ENCODE results near the gene FAM20B. TPM values are rescaled to one million over a fixed set of nuclear protein-coding genes. Genes with fewer than 3 reads are reported as not detected.

Gene FAM20B
- total RNA-seq, 1 donor from 2014 or later: 33.8 TPM

DNA sequence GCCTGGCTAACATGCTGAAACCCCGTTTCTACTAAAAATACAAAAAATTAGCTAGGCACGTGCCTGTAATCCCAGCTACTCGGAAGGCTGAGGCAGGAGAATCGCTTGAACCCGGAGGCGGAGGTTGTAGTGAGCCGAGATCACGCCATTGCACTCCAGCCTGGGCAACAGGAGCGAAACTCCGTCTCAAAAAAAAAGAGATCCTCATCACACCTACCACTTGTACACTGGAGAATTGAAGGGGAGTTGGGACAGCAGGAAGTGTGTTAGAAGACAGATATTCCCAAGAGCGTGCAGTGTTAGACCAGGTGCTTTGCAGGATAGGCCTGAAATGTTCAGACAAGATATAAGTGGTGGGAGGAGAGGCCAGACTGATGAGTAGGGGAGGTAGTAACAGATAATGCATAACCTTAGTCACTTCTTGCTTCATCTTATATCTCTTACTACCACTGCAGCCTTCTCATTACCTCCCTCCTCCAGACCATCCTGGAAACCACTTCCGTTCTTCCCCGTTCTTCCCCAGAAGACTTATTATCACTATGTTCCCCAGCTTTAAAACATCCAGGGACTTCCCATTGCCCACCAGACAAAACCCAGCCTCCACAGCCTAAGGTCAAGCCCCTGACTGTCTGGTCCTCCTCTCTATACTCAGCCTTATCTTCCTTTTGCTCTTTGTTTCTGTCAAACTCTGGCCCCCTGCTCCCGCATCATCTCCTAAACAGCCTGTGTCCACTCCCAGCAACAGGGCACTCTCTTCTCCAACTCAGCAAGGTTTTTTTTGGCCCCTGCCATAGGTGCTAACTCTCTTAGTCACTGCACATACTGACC is 21.3 kb downstream of the FAM20B start:
- H3K27me3 Mint-ChIP-seq (ENCODE audit: insufficient read depth, low read depth): peaks cover 4% of the 10 kb centered on the region
- Histone ChIP-seq H2AFZ (replicated peaks) (no peak overlapping the region), H3K27ac (no peak overlapping the region), H3K9me3 (ENCODE audit: low read depth) (no peaks in the 10 kb centered on the region), H4K20me1 (ENCODE audit: low read depth) (no peaks in the 10 kb centered on the region), H3K79me2 (ENCODE audit: low read depth) (peaks cover 23% of the 10 kb centered on the region), H3F3A (ENCODE audit: low read depth) (no peaks in the 10 kb centered on the region), H3K9ac (no peak overlapping the region), H3K36me3 (no peaks in the 10 kb centered on the region), H3K4me1 (no peaks in the 10 kb centered on the region), H3K27me3 (no peaks in the 10 kb centered on the region), H3K4me2 (no peak overlapping the region), H3K4me3 (no peak overlapping the region)
- no peak overlapping the region for H3K4me3 Mint-ChIP-seq
- H3K9me3 Mint-ChIP-seq: peaks cover 15% of the 10 kb centered on the region
- H3K4me1 Mint-ChIP-seq: no peaks in the 10 kb centered on the region
- H3K27ac Mint-ChIP-seq: no peak overlapping the region
- TF ChIP-seq EZH2 (IDR thresholded peaks at IDR 0.05): no peak
- TF ChIP-seq EZH2phosphoT487 (IDR thresholded peaks at IDR 0.05): no peak
- DNase-seq (ENCODE audit: low spot score): no peak
- peaks cover 19% of the 10 kb centered on the region for H3K36me3 Mint-ChIP-seq

DNA sequence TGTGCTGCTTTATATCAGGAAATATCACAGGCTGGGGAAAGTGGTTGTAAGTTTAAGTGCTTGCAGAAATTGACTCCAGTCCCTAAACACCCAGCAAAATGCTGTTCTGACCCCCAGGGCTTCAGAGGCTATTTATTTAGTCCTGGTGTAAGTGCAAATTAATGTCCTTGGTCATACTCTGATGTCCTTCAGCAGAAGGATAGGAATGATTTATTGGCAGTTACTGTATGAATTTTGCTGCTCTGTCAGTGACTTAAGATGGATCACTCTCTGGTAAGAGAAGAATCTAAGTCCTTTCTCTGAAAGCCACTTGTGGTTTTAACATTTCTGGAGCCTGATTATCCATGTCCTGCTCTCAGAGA is 21.9 kb downstream of the FAM20B start:
- no peak for DNase-seq (ENCODE audit: low spot score)
- Mint-ChIP-seq H3K27me3 (ENCODE audit: insufficient read depth, low read depth) (peaks cover 2% of the 10 kb centered on the region), H3K4me1 (no peaks in the 10 kb centered on the region), H3K9me3 (peaks cover 12% of the 10 kb centered on the region), H3K4me3 (no peak overlapping the region), H3K36me3 (peaks cover 19% of the 10 kb centered on the region), H3K27ac (no peak overlapping the region)
- Histone ChIP-seq H2AFZ (replicated peaks) (no peak overlapping the region), H3F3A (ENCODE audit: low read depth) (no peaks in the 10 kb centered on the region), H3K9me3 (ENCODE audit: low read depth) (no peaks in the 10 kb centered on the region), H3K4me3 (no peak overlapping the region), H4K20me1 (ENCODE audit: low read depth) (no peaks in the 10 kb centered on the region), H3K9ac (no peak overlapping the region), H3K4me2 (no peak overlapping the region), H3K27ac (no peak overlapping the region), H3K27me3 (no peaks in the 10 kb centered on the region), H3K36me3 (no peaks in the 10 kb centered on the region), H3K79me2 (ENCODE audit: low read depth) (peaks cover 17% of the 10 kb centered on the region), H3K4me1 (no peaks in the 10 kb centered on the region)
- no peak for TF ChIP-seq CTCF (IDR thresholded peaks at IDR 0.05)
- no peak for TF ChIP-seq EZH2 (IDR thresholded peaks at IDR 0.05)
- no peak for TF ChIP-seq EZH2phosphoT487 (IDR thresholded peaks at IDR 0.05)

DNA sequence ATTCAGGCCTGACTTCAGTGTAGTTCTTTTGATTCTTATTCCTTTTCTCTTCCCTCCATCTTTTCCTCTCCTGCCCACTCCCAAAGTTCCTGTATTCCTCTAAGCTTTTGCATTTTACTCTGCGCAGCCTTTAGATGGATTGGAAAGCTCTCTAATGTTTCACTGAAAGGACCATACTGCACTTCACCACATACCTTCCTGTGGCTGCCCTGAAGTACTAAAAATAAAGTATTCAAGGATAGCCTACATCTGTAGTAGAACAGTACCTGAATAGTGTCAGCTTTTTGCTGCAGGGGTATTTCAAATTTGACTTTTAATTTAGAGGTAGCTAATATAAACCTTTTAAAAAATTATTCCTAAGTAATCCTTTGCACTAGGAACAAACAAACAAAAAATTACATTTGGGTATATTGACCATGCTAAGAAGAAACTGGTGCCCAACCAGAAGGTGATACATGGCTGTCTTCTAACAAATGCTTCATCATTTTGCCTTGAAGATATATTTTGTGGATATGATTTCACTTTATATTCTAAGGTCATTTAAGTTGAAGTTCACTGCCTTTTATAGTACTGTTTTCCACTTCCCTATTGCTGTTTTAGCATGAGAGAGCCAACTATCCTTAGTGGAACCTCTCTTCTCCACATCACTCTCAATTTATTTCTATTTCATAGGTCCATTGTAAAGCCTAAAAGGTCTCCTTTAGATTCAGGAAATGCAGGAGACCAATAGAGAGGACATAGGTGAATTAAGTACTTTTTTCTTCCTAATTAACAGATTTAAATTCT is 22.8 kb downstream of the FAM20B start:
- Histone ChIP-seq H3K36me3 (no peaks in the 10 kb centered on the region), H3K9me3 (ENCODE audit: low read depth) (no peaks in the 10 kb centered on the region), H3F3A (ENCODE audit: low read depth) (peaks cover 5% of the 10 kb centered on the region), H4K20me1 (ENCODE audit: low read depth) (no peaks in the 10 kb centered on the region), H3K27me3 (no peaks in the 10 kb centered on the region), H3K4me3 (no peak overlapping the region), H3K27ac (no peak overlapping the region), H3K79me2 (ENCODE audit: low read depth) (peaks cover 17% of the 10 kb centered on the region), H3K9ac (no peak overlapping the region), H3K4me2 (no peak overlapping the region), H3K4me1 (no peaks in the 10 kb centered on the region), H2AFZ (replicated peaks) (no peak overlapping the region)
- no peak overlapping the region for H3K27ac Mint-ChIP-seq
- TF ChIP-seq EZH2 (IDR thresholded peaks at IDR 0.05) (no peak), EZH2phosphoT487 (IDR thresholded peaks at IDR 0.05) (no peak), CTCF (IDR thresholded peaks at IDR 0.05) (no peak)
- H3K4me3 Mint-ChIP-seq: no peak overlapping the region
- H3K9me3 Mint-ChIP-seq: peaks cover 8% of the 10 kb centered on the region
- H3K36me3 Mint-ChIP-seq: peaks cover 17% of the 10 kb centered on the region
- no peak for DNase-seq (ENCODE audit: low spot score)
- H3K27me3 Mint-ChIP-seq (ENCODE audit: insufficient read depth, low read depth): peaks cover 2% of the 10 kb centered on the region
- no peaks in the 10 kb centered on the region for H3K4me1 Mint-ChIP-seq
